Anterior cingulate cortex (tissue), 58 donors: ENCODE measurements around the gene AOC2.
"Not testable (repeated sequence)": the region's sequence is repeated elsewhere in the genome, so short reads cannot be mapped to it uniquely, and the experiment has no call there.

Experiments
- DNase-seq, 58 donors: peaks; one replicate each; lab custom pipeline; 2025; lab: John Stamatoyannopoulos, UW

Gene AOC2

DNA sequence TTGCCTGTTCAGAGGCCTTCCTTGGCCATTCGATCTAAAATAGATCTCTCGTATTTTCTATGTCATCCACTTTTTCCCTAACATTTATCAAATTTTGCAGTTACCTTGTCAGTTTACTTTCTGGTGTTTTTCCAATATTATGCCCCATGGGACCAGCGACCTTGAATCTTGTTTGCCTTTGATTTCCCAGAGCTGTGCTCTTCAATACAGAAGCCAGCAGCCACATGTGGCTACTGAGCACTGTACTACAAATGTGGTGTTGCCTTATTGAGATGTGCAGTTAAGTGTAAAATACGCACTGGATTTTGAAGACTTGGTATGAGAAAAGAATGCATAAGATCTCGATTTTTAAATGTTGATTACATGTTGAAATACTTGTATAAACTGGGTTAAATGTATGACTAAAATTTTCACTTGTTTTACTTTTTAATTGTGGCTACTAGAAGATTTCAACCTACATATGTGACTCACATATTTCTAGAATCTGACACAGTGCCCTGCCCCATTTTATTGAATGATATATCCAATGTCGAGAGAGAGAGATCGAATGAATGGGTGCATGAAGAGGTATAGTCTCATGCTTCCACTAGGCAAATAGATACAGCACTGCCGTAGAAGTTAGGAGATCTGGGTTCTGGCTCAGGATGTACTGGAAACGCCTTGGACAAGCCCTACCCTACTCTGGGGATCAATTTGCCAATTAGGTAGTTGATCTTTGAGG, 12.0 kb upstream of the AOC2 start:
- no peak for DNase-seq

DNA sequence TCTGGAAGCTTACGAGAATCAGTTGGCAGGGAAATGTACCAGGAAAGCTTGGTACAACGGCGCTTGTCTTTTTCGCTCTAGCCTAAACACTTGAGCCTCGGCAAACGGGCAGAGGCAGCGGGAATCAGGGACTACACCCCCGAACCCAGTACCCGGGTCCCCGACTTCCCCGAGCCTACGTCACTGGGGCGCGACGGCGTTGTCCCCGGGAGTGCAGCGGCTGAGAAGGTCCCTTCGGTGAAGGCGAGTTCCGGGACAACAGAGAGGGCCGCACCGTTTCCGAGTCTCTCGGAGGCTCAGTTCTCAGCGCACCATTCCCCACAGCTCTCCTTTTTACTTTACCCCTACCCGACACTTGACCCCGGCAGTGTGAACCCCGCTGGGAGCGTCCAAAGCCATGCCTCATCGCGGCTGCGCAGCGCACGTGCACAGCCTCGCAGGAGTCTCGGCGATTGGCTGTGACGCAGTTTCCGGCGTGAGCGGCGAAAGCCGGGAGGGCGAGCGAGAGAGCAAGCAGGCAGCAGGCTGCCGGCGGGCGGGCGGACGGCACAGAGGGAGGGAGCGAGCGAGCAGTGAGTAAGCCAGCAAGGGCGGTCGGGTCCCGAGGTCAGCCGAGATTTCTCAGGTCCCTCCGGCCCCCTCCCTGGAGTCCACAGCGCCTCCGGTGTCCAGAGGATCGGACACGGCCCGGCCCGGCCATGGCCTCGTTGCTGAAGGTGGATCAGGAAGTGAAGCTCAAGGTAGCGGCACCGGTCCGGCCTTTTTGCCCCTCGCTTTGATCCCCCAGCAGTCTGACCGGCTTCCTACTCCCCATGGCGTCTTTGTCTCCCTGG, 11.2 kb upstream of the AOC2 start, which contains the start of gene PSME3:
PSME3 (plus strand) TSS at position 464 of the 833 bp plus-strand sequence; CDS start at position 699, 235 bp downstream.
- peak; percentile 41 to 99 (median 91) for DNase-seq

DNA sequence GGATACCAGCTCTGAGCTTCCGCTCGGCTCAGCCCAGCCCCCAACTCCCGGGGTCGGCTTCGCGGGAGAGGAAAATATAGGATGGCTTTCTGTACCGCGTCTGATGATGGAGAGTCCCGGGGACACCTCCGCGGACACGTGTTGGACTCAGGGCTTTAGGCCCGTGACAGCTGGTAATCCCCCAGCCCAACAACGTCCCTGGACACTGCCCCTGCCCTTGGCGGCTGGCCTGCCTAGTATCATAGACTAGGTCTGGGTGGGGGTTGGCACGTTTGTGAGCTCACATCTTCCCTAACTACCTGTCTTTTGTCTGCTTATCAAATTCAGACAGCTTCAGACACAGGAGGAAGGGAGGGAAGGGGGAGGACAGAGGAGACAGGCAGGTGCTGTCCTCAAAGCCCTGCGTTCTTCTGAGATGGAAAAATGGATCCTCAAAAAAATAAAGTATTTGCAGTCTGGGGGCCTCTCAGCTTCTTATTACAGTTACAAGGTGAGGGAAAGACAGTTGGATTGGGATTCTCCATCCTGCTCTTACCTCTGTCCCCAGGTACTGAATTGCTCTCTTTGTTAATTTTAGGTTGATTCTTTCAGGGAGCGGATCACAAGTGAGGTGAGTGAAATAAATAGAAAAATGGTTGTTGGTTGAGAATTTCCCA, 10.5 kb upstream of the AOC2 start:
- DNase-seq: no peak

DNA sequence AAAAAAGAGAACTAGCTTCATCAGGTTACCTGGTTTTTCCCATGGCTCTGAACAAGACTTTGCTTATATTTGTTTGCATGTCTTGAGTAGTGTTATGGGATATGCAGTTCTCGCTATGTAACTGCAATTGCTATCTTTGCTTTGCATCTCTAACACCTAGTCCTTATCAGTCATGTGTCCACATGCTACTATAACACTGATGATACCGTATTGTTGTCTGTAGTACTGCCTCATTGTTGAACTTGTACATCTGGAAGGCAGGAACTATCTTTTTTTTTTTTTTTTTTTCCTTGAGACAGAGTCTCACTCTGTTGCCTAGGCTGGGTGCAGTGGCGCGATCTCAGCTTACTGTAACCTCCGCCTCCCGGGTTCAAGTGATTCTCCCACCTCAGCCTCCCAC, 8.6 kb upstream of the AOC2 start:
- DNase-seq: no peak

DNA sequence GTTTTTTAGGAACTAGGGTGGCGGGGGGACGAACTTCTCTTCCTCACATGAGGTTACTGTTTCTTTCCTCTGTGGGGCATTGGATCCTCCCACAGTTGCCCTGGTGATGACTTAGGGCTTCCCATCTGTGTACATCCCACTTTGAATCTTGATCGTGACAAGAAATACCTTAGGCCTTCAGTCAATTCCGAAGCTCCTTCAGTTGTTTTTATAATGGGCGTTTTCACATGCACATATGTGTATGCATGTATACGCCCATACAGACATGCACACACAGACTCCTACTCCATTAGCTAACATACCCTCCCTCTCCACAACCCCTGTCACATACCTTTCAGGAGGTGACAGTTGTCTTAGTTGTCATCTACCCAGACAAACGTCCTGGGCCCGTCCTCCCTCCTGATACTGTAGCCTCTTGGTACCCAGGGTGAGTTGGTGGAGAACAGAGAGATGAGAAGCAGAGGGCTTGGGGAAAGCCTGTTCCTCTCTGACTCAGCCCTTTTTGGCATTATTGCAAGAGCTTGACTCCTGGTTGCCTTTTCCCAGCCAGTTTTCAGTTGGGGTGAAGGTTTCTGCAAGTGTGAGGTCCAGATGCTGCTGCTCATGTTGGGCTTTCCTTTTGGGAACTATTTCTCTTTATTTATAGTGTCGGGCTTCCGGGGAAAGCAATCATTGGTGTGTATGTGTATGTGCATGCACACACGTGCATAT, 2.2 kb upstream of the AOC2 start:
- no peak for DNase-seq

DNA sequence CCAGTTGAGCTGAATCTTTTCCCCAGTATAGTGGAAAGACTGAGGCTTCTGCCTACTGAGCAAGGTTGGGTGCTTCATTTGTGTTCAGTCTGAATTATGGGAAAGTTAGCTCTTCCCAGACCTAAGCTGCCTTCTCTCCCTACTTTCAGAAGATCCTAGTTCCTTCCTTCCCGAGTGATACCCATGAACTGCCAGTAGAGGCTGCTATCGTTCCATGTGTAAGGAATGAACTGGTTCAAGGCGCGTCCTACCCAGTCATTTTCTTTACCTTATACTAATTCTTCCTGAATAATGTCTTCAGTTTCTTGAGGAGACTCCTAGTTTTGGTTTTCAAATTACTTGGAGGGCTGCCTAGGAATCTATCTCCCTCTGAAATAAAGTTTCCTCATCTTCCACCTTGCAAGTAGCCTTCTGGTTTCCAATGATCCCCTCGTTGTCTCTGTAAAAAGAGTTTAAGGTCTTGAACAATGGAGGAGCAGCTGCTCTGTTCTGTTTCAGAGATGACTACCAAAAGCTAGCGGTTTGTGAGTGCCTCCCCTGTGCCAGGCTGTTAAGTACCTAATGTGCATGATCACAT, 934 bp upstream of the AOC2 start:
- DNase-seq: peak in 20 of 58 donors; percentile 2 to 53 (median 14)

DNA sequence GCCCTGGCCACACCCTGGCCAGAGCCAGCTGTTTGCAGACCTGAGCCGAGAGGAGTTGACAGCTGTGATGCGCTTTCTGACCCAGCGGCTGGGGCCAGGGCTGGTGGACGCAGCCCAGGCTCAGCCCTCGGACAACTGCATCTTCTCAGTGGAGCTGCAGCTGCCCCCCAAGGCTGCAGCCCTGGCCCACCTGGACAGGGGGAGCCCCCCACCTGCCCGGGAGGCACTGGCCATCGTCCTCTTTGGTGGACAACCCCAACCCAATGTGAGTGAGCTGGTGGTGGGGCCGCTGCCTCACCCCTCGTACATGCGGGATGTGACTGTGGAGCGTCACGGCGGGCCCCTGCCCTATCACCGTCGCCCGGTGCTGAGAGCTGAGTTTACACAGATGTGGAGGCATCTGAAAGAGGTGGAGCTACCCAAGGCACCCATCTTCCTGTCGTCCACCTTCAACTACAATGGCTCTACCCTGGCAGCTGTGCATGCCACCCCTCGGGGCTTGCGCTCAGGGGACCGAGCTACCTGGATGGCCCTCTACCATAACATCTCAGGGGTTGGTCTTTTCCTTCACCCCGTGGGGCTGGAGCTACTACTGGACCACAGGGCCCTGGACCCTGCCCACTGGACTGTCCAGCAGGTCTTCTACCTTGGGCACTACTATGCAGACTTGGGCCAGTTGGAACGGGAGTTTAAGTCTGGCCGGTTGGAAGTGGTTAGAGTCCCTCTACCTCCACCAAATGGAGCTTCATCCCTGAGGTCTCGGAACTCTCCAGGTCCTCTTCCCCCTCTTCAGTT, 578 bp downstream of the AOC2 start:
- no peak for DNase-seq

DNA sequence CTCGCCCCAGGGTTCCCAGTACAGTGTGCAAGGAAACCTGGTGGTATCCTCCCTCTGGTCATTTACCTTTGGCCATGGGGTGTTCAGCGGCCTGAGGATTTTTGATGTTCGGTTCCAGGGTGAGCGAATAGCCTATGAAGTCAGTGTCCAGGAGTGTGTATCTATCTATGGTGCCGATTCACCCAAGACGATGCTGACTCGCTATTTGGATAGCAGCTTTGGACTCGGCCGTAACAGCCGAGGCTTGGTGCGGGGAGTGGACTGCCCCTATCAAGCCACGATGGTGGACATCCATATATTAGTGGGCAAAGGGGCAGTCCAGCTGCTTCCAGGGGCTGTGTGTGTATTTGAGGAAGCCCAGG, 1.2 kb downstream of the AOC2 start:
- DNase-seq: no peak

DNA sequence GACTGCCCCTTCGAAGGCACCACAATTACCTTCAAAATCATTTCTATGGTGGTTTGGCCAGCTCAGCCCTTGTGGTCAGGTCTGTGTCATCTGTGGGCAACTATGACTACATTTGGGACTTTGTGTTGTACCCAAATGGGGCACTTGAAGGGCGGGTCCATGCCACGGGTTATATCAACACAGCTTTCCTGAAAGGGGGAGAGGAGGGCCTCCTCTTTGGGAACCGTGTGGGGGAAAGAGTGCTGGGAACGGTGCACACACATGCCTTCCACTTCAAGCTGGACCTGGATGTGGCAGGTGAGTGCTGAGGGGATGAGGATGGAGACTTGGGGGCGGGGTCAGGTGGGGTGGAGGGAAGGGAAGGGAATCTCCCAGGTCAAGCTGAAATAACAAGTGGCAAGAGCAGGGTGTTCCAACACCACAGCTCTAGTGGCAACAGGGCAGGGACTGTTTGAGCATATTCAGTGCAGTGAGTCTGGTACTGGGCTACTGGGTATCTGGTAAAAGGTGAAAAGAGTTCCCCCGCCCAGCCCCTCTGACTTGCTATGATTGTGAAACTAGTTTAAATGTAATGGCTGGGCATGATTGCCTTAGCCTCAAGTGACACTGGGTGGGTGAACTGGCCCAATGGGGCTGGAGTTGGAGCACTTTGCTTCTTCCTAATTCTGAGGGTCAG, 1.7 kb downstream of the AOC2 start:
- DNase-seq: no peak

DNA sequence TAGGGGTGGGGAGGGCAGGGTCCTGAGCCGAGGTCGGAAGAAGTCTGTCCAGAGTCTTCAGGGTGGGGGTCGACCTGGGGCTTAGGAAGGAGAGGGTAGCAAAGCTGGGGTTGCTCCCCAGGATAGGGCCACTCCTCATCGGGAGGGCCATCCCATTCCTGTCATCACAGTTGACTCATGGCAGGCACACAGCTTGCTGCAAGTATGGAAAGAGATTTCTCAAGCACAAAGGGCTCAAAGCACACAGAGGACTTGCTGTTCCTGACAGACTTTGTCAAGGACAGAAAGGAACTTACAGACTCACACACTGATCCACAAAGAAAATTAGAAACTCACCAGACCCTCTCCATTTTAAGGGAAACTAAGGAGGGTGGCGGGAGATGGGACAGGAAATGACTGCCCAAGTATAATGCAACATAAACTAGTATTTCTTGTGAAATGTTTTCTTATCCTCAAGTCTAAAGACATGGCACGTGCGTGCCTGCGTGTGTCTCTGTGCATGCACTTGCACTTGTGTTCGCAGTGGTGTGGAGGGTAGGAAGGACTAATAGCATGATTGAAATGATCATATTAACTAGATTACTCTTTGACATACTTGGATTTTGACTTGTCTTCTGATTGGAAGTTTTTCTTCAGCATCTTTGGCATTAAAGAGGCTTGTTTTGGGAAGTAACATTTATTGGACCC, 2.4 kb downstream of the AOC2 start:
- DNase-seq: no peak

DNA sequence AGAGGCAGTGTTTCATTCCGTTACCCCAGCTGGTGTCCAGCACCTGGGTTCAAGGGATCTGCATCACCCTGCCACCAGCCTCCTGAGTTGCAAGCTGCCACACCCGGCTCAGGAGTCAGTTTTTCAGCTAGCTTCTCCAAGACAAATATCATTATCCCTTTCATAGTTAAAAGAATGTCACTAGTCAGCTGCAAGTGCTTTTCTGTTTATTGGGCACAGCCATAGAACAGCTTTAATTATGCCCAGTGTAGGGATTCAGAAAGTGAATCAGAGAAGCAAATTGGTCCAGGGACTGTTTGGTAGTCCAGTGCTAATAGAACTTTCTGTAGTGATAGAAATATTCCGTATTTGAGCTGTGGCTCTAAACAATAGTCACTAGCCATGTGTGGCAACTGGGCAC, 3.7 kb downstream of the AOC2 start:
- no peak for DNase-seq

DNA sequence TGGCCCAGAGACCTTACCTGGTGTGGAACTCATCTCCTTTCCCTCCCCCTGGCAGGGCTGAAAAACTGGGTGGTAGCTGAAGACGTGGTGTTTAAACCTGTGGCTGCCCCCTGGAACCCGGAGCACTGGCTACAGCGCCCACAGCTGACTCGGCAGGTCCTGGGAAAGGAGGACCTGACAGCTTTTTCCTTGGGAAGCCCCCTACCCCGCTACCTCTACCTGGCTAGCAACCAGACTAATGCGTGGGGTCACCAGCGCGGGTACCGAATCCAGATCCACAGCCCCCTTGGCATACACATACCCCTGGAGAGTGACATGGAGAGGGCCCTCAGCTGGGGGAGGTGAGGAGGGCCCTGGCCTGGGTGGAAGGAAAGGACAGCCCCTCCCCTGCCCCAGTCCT, 4.7 kb downstream of the AOC2 start:
- DNase-seq: no peak

DNA sequence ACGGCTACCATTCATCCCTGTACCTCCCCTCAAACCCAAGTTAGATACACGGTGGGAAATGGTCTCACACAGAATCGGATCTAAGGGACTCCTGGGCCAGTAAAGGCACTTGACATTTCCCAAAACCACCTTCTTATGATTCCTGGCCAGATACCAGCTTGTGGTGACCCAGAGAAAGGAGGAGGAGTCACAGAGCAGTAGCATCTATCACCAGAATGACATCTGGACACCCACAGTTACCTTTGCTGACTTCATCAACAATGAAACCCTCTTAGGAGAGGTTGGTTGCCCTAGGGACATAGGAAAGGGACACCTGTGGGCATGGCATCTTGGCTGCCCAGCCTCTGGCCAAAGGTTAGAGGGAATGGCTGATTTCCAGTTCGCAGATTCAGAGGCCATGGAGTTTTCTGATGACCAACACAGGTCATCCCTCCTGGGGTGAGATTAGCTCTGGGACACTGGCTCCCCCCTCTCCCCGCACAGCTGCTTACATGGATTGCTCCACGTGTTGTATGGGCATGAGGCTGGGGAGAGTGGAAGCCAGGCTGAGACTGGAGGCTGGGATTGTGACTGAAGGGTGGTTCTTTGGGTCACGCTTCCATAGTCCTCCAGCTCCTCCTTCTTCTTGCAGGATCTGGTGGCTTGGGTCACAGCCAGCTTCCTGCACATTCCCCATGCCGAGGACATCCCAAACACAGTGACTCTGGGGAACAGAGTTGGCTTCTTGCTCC, 5.2 kb downstream of the AOC2 start:
- no peak for DNase-seq

DNA sequence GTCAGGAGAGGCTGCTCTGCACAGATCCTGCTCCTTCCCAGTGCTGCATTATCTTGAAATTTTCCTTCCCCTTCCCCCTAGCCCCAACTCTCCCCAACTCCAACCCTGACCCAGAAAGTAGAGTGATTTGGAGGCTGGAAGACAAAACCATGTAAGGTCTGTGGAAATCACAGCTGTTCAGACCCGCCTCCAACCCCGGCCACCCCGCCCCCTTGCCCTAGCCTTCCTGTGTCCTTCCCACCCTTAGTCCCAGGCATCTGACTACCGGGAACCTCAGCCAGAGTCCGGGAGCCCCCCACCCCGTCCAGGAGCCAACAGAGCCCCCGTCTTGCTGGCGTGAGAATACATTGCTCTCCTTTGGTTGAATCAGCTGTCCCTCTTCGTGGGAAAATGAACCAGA, 6.6 kb downstream of the AOC2 start, which contains the start of gene AOC3:
AOC3 (plus strand) TSS at position 246 of the 400 bp plus-strand sequence; CDS start at position 391, 145 bp downstream.
- DNase-seq: no peak

DNA sequence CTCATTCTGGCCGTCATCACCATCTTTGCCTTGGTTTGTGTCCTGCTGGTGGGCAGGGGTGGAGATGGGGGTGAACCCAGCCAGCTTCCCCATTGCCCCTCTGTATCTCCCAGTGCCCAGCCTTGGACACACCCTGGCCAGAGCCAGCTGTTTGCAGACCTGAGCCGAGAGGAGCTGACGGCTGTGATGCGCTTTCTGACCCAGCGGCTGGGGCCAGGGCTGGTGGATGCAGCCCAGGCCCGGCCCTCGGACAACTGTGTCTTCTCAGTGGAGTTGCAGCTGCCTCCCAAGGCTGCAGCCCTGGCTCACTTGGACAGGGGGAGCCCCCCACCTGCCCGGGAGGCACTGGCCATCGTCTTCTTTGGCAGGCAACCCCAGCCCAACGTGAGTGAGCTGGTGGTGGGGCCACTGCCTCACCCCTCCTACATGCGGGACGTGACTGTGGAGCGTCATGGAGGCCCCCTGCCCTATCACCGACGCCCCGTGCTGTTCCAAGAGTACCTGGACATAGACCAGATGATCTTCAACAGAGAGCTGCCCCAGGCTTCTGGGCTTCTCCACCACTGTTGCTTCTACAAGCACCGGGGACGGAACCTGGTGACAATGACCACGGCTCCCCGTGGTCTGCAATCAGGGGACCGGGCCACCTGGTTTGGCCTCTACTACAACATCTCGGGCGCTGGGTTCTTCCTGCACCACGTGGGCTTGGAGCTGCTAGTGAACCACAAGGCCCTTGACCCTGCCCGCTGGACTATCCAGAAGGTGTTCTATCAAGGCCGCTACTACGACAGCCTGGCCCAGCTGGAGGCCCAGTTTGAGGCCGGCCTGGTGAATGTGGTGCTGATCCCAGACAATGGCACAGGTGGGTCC, 7.2 kb downstream of the AOC2 start:
- DNase-seq: not testable (repeated sequence)

DNA sequence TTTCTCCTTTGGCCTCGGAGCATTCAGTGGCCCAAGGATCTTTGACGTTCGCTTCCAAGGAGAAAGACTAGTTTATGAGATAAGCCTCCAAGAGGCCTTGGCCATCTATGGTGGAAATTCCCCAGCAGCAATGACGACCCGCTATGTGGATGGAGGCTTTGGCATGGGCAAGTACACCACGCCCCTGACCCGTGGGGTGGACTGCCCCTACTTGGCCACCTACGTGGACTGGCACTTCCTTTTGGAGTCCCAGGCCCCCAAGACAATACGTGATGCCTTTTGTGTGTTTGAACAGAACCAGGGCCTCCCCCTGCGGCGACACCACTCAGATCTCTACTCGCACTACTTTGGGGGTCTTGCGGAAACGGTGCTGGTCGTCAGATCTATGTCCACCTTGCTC, 8.0 kb downstream of the AOC2 start:
- DNase-seq: no peak

DNA sequence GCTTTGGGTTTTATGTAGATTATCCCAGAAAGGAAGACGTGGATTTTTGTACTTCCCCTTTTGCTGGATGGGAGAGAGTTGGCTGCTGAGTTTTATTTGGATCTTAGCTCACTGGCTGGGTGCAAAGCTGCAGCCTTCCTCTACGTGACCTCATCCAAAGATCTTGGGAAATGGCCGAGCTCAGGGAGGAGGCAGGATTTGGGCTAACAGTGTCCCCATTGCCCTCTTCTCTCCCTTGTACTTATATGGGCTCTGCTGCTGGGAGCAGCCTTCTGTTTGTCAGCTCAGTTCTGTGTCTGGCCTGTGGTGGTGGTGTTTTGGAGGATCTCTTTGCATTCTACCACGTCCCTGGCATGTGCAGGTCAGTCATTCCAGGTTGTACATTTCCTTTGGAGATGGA, 8.6 kb downstream of the AOC2 start:
- DNase-seq: no peak
